HFF-Myc (cell line): ENCODE data around the gene POLR2F.
"Not testable (repeated sequence)": the region's sequence is repeated elsewhere in the genome, so short reads cannot be mapped to it uniquely, and the experiment has no call there.

Experiments
- DNase-seq: peaks from one replicate; pipeline ENCODE4 v3.0.0-alpha.2; 2011; ENCODE audit warnings: low read depth; ENCODE audit errors: extremely low read depth
- H3K4me3 ChIP-seq: replicated peaks from 2 replicates; pipeline ENCODE4 v1.5.1; 2011; ENCODE audit warnings: low read depth, mild to moderate bottlenecking, control low read depth, low read length
- TF ChIP-seq, protein P1 (sequence below): IDR thresholded peaks from 2 replicates; pipeline ENCODE4 v1.5.1; 2012; ENCODE audit warnings: mild to moderate bottlenecking, low read depth, low read length, control low read depth; ENCODE audit errors: missing control alignments

POLR2F gene

DNA sequence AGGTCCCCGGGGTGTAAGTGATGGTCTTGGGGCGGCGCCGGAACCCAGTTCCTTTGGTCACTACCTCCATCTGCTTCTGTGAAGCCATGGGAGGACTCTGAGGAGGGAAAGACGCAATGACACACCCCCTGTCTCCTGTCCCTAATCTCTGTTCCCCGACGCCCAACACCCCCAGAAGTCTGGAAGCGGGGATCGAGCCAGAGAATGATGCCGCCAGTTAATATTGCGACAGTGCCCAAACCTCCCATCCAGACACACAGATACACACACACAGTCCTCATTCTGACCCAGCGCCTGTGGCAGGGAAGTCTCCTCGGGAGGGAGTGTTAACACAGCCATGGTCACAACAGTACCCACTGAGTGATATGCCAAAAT lies 450 bp upstream of the POLR2F start:
- no peak for DNase-seq
- H3K4me3 ChIP-seq, result peak overlapping the region; percentile 89
- TF ChIP-seq, protein P1, sequence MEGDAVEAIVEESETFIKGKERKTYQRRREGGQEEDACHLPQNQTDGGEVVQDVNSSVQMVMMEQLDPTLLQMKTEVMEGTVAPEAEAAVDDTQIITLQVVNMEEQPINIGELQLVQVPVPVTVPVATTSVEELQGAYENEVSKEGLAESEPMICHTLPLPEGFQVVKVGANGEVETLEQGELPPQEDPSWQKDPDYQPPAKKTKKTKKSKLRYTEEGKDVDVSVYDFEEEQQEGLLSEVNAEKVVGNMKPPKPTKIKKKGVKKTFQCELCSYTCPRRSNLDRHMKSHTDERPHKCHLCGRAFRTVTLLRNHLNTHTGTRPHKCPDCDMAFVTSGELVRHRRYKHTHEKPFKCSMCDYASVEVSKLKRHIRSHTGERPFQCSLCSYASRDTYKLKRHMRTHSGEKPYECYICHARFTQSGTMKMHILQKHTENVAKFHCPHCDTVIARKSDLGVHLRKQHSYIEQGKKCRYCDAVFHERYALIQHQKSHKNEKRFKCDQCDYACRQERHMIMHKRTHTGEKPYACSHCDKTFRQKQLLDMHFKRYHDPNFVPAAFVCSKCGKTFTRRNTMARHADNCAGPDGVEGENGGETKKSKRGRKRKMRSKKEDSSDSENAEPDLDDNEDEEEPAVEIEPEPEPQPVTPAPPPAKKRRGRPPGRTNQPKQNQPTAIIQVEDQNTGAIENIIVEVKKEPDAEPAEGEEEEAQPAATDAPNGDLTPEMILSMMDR, result no peak

DNA sequence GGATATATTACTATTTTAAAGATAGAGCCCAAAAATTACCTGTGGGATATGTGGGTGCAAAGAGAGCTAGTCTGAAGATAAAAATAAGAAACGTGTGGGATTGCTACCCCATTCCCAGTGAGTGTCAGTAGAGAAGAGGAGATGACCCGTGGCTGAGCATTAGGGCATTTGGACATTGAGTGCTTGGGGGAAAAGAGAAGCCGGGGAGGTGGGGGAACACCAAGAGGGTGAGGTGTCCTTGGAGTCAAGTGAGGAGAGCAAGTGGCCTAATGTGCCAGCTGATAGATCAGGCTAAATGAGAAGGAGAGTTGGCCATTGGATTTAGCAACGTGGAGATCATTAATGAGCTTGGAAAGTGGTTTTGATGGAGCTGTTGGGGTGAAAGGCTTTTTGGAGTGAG lies 1.2 kb downstream of the POLR2F start:
- TF ChIP-seq, protein P1, result no peak
- DNase-seq, result no peak
- peak overlapping the region; percentile 89 for H3K4me3 ChIP-seq

DNA sequence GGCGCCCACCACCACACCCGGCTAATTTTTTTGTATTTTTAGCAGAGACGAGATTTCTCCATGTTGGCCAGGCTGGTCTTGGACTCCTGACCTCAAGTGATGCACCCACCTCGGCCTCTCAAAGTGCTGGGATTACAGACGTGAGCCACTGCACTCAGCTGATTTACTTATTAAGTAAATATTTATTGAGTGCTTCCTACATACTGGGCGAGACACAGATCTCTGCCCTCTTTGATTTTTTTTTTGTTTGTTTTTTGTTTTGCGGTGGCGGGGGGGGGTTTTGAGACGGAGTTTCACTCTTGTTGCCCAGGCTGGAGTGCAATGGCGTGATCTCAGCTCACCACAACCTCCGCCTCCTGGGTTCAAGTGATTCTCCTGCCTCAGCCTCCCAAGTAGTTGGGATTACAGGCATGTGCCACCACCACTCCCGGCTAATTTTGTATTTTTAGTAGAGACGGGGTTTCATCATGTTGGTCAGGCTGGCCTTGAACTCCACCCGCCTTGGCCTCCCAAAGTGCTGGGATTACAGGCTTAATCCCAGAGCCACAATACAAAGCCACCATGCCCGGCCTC lies 2.4 kb downstream of the POLR2F start:
- H3K4me3 ChIP-seq, DNase-seq: not testable (repeated sequence)

DNA sequence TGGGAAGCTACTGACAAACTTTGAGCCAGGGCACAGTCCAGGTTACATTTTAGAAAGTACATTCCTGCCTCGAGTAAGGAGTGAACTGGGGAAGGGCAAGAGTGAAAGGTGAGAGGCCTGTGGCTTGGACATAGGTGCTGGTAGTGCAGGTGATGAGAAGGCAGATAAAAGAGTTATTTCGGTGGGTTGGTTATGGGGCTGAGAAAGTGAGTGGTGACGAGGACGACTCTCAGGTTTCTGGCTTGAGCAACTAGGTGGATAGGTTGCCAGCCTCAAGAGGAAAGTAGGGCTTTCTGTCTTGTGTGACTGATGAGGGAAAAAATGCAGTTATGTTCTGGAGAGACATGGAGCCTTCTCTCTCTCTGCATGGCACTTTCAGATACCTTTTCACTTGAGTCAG lies 3.7 kb downstream of the POLR2F start:
- DNase-seq, result no peak
- TF ChIP-seq, protein P1, result no peak
- H3K4me3 ChIP-seq, result no peak overlapping the region

DNA sequence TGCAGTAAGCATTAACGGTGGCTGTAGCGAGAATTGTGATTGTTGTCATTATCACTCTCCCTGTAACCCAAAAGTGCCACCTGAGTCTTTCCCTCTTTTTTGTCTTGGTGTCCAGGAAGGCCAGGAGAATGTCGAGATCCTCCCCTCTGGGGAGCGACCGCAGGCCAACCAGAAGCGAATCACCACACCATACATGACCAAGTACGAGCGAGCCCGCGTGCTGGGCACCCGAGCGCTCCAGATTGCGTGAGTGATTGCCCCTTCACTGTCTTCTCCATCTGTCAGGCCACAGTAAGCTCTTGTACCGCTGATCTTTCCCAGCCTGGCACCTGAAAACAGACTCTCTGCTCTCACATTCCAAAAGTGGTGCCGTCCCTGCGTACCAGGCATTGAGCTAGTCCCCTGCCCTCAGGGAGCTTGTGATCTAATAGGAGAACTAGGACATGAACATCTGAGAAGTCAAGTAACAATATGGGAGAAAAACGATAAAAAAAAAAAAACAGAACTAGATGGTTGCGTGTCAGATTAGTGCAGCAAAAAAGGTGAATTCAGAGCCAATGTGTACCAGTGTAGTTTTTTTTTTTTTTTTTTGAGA lies 5.8 kb downstream of the POLR2F start:
- DNase-seq, result no peak
- no peak overlapping the region for H3K4me3 ChIP-seq
- TF ChIP-seq, protein P1, result no peak

DNA sequence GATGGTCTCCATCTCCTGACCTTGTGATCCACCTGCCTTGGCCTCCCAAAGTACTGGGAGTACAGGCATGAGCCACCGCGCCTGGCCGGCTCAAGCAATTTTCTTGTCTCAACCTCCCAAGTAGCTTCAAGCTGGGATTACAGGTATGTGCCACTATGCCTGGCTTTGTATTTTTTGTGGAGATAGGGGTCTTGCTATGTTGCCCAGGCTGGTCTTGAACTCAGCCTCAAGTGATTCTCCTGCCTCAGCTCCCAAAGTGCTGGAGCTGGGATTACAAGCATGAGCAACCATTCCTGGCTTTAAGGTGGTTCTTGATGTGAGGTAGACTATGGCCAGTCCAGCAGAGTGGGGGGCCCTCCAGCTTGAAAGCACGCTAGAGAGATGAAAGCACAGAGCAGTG lies 7.6 kb downstream of the POLR2F start:
- no peak overlapping the region for H3K4me3 ChIP-seq
- TF ChIP-seq, protein P1, result no peak
- no peak for DNase-seq

DNA sequence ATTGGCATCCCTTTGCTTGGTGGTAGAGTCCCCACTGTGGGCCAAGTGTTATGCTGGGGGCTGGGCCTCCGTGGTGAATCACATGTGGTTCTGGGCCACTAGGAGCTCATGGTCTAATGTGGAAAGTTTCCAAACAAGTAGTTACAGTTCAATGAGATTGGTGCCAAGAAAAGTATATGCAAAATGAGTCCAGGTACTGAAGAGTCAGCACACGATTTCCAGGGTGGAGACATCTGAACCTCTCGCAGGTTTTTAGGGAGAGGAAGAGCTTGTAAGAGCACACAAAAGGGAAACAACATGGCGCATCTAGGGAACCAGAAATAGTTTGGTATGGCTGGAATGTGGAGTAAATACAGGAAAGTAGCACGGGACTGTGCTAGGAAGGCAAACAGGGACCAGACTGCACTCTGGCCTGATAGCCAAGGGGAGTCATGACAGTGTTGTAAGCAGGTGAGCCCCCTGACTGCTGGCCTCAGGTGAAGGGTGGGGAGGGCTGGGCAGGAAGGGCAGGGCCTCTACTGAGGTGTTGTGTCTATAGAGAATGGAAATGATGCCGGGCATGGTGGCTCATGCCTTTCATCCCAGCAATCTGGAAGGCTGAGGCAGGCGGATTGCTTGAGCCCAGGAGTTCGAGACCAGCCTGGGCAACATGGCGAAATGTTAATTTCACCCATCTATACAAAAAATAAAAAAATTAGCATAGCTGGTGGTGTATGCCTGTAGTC lies 12.6 kb downstream of the POLR2F start:
- no peak for DNase-seq
- no peak overlapping the region for H3K4me3 ChIP-seq
- TF ChIP-seq, protein P1, result no peak
